ENCODE results near the gene SF3A1. TPM values are rescaled to one million over a fixed set of nuclear protein-coding genes. Genes with fewer than 3 reads are reported as not detected.
"Not testable (repeated sequence)": the region's sequence is repeated elsewhere in the genome, so short reads cannot be mapped to it uniquely, and the experiment has no call there.

Gene SF3A1, protein sequence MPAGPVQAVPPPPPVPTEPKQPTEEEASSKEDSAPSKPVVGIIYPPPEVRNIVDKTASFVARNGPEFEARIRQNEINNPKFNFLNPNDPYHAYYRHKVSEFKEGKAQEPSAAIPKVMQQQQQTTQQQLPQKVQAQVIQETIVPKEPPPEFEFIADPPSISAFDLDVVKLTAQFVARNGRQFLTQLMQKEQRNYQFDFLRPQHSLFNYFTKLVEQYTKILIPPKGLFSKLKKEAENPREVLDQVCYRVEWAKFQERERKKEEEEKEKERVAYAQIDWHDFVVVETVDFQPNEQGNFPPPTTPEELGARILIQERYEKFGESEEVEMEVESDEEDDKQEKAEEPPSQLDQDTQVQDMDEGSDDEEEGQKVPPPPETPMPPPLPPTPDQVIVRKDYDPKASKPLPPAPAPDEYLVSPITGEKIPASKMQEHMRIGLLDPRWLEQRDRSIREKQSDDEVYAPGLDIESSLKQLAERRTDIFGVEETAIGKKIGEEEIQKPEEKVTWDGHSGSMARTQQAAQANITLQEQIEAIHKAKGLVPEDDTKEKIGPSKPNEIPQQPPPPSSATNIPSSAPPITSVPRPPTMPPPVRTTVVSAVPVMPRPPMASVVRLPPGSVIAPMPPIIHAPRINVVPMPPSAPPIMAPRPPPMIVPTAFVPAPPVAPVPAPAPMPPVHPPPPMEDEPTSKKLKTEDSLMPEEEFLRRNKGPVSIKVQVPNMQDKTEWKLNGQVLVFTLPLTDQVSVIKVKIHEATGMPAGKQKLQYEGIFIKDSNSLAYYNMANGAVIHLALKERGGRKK
- 10 to 100 TPM; 56.7 to 77.0 TPM for total RNA-seq

DNA sequence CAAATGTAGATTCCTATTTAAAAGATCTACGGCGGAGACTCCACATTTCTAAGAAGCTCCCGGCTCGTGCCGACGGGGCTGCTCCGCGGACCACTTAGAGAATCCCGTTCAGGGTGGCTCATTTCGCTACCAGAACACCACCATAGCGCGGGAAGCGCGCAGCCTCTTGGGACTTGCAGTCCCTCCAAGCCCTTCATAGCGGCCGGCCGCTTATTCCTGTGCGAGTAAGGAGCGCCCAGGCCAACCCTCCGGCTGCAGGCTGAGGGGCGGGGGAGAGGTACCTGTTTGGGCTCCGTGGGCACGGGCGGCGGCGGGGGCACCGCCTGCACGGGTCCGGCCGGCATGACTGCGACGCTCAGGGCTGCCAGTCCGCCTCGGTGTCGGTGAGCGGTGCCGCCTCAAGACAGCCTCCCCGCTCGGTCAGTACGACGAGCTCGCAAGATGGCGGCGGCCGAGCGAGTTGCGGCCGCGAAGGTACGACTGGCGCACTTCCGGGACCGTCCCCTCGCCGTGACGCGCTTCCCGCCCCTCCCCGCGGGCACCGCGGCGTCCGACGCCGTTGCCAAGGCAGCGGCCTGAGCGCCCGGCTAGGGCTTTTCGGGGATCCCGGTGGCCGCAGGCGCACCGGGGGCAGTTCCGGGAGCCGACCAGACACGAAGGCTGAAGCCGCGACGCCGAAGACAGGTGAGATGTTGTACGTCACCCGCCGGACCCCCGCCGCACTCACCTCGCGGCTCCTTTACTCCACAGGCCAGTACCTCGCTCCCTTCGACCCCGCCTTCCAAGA lies at the start of gene SF3A1, which contains the start of gene CCDC157:
Gene SF3A1 (minus strand): TSS at position 446 of the 787 bp plus-strand sequence. CDS start 102 bp downstream, at position 344.
Gene CCDC157 (plus strand): TSS at position 559 of the 787 bp plus-strand sequence. CDS start 8,994 bp downstream, outside the sequence.
- TF ChIP-seq, protein P1, sequence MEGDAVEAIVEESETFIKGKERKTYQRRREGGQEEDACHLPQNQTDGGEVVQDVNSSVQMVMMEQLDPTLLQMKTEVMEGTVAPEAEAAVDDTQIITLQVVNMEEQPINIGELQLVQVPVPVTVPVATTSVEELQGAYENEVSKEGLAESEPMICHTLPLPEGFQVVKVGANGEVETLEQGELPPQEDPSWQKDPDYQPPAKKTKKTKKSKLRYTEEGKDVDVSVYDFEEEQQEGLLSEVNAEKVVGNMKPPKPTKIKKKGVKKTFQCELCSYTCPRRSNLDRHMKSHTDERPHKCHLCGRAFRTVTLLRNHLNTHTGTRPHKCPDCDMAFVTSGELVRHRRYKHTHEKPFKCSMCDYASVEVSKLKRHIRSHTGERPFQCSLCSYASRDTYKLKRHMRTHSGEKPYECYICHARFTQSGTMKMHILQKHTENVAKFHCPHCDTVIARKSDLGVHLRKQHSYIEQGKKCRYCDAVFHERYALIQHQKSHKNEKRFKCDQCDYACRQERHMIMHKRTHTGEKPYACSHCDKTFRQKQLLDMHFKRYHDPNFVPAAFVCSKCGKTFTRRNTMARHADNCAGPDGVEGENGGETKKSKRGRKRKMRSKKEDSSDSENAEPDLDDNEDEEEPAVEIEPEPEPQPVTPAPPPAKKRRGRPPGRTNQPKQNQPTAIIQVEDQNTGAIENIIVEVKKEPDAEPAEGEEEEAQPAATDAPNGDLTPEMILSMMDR (IDR thresholded peaks at IDR 0.05) = no peak
- ATAC-seq (ENCODE audit: insufficient number of reproducible peaks, low FRiP score, low read depth) = peak; percentile 95
- no peaks in the 10 kb centered on the region for H3K27me3 ChIP-seq (replicated peaks; ENCODE audit: insufficient read depth)
- H3K36me3 ChIP-seq = peaks cover 12% of the 10 kb centered on the region
- DNase-seq (ENCODE audit: low spot score) = peak; percentile 61
- peak within 1 kb of the TSS; percentile 95 to 97 for H3K27ac ChIP-seq
- H3K4me1 ChIP-seq (ENCODE audit: control insufficient read depth in 1 of 2, low read depth in 2 of 2) = peaks cover 19 to 36% of the 10 kb centered on the region in 2 donors
- H3K4me3 ChIP-seq = peak within 1 kb of the TSS; percentile 85
- no peaks in the 10 kb centered on the region for H3K9me3 ChIP-seq

DNA sequence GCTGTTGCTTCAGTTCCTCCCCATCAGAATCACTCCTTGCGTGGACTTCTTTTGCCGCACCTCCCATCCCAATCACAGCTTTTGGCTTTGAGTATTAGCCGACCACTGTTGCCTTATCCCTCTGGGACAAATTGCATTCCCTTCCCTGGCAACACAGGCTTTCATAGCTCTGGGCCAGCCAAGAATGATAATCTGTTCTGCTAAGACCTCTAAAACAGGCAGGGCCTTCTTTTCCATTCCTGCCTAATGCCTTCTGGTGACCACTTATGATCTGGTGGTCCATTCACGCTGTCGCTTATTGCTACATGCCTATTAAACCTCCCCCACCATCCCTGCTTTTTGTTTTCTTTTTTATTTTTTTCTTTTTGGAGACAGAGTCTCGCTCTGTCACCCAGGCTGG lies 49.7 kb upstream of the SF3A1 start:
- Histone ChIP-seq H3K4me3 (no peak overlapping the region), H3K9me3 (no peaks in the 10 kb centered on the region), H3K36me3 (peaks cover 18% of the 10 kb centered on the region), H3K4me1 (ENCODE audit: control insufficient read depth in 1 of 2, low read depth in 2 of 2) (no peaks in the 10 kb centered on the region), H3K27ac (no peak overlapping the region), H3K27me3 (replicated peaks; ENCODE audit: insufficient read depth) (no peaks in the 10 kb centered on the region)
- TF ChIP-seq, protein P1 (IDR thresholded peaks at IDR 0.05) = no peak
- no peak for DNase-seq (ENCODE audit: low spot score)
- ATAC-seq (ENCODE audit: insufficient number of reproducible peaks, low FRiP score, low read depth) = no peak

DNA sequence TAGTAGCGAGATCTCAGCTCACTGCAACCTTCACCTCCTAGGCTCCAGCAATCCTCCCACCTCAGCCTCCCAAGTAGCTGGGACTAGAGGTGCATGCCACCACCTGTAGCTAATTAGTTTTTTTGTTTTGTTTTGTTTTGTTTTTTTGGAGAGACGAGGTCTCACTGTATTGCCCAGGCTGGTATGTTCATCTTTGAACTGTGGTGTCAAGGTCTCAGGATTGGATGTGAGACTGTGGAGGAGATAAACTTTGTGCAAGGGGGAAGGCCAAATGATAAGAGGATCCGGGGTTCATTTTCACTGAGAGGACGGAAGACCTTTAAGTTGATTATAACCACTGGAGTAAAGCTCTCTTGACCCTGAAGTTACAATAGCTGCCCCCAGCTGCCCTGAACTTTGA lies 49.0 kb upstream of the SF3A1 start:
- ATAC-seq (ENCODE audit: insufficient number of reproducible peaks, low FRiP score, low read depth) (no peak), DNase-seq (ENCODE audit: low spot score) (no peak)
- no peaks in the 10 kb centered on the region for H3K9me3 ChIP-seq
- peaks cover 13% of the 10 kb centered on the region for H3K36me3 ChIP-seq
- H3K4me3 ChIP-seq = no peak overlapping the region
- H3K4me1 ChIP-seq (ENCODE audit: control insufficient read depth in 1 of 2, low read depth in 2 of 2) = no peaks in the 10 kb centered on the region
- no peak overlapping the region for H3K27ac ChIP-seq
- H3K27me3 ChIP-seq (replicated peaks; ENCODE audit: insufficient read depth) = no peaks in the 10 kb centered on the region
- TF ChIP-seq, protein P1 (IDR thresholded peaks at IDR 0.05) = no peak

DNA sequence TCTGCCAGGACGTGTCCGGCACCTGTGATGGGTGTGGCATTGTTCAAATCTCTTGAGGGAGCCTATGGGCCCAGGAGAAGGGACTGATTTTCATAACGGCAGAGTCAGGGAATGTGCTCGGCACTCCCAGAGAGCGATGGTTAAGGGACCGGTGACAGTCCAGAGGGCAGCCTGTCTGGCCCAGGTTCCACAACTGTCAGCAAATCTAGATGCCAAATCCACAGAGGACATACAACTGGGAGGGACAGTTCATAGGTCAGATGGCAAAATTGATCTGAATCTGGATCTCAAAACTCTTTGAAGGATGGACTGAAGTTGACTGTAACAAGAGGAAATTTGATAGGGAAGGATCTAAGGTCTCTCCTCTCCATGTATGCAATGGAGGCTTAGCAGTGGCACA lies 47.6 kb upstream of the SF3A1 start:
- H3K27ac ChIP-seq = no peak overlapping the region
- no peaks in the 10 kb centered on the region for H3K9me3 ChIP-seq
- no peaks in the 10 kb centered on the region for H3K4me1 ChIP-seq (ENCODE audit: control insufficient read depth in 1 of 2, low read depth in 2 of 2)
- no peak for ATAC-seq (ENCODE audit: insufficient number of reproducible peaks, low FRiP score, low read depth)
- H3K4me3 ChIP-seq = no peak overlapping the region
- peaks cover 7% of the 10 kb centered on the region for H3K36me3 ChIP-seq
- no peak for DNase-seq (ENCODE audit: low spot score)
- TF ChIP-seq, protein P1 (IDR thresholded peaks at IDR 0.05) = no peak
- H3K27me3 ChIP-seq (replicated peaks; ENCODE audit: insufficient read depth) = no peaks in the 10 kb centered on the region

DNA sequence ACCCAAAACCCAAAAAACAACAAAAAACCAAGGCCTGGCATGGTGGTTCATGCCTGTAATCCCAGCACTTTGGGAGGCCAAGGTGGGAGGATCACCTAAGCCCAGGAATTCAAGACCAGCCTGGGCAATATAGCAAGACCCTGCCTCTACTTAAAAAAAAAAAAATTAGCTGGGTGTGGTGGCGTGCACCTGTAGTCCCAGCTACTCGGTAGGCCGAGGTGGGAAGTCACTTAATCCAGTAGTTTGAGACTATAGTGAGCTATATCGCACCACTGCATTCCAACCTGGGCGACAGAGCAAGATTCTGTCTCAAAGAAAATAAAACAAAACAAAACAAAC lies 46.0 kb upstream of the SF3A1 start:
- H3K27ac ChIP-seq; H3K27me3 ChIP-seq (replicated peaks; ENCODE audit: insufficient read depth); H3K4me3 ChIP-seq; H3K36me3 ChIP-seq; H3K9me3 ChIP-seq; DNase-seq (ENCODE audit: low spot score); ATAC-seq (ENCODE audit: insufficient number of reproducible peaks, low FRiP score, low read depth): not testable (repeated sequence)
- H3K4me1 ChIP-seq (ENCODE audit: control insufficient read depth in 1 of 2, low read depth in 2 of 2) = peaks cover 0 to 14% of the 10 kb centered on the region in 2 donors
